T-helper 2 cell (primary cell): ENCODE measurements around the gene DUSP2.

ENCODE experiments used
- DNase-seq, 5 experiments: peaks; one replicate each; pipeline versions ENCODE4 v3.0.0 to v3.0.0-alpha.2; 2012 to 2022

DUSP2 gene

GRCh38 chr2:96131152-96131812 is 14.0 kb downstream of the DUSP2 start:
- DNase-seq: peak in 1 of 5 experiments; percentile 71

- DNase-seq: no peak
Measured at GRCh38 chr2:96130483-96130882, 14.8 kb downstream of the DUSP2 start.

DNA sequence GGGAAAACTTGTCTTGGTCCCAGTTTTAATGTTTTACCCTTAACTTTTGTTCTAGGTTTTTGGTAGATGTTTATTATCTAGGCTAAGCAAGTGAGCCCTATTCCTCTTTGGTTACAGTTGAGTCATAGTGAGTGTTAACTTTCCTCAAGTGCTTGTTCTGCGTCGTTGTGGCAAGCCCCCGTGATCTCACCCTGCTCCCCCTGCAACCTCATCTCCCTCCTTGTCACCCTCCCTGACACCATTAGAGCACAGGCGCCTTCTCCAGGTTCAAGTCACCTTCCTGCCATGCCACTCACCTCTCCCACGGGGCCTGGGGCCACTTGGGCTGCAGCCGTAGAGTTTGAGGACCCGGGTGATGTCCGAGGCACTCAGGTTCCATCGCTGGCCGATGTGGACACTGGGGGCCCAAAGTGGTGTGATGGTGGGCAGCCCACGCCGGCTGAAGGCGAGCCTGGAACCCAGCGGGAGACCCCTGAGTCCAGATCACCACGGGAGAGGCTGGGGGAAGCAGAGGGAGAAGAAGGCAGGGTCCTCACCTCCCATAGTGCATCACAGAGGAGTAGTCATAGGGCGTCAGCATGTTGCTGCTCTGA is 15.6 kb downstream of the DUSP2 start:
- DNase-seq: no peak

GRCh38 chr2:96128456-96128855 is 16.8 kb downstream of the DUSP2 start:
- no peak for DNase-seq

GRCh38 chr2:96124406-96125265 is 20.6 kb downstream of the DUSP2 start:
- no peak for DNase-seq

DNA sequence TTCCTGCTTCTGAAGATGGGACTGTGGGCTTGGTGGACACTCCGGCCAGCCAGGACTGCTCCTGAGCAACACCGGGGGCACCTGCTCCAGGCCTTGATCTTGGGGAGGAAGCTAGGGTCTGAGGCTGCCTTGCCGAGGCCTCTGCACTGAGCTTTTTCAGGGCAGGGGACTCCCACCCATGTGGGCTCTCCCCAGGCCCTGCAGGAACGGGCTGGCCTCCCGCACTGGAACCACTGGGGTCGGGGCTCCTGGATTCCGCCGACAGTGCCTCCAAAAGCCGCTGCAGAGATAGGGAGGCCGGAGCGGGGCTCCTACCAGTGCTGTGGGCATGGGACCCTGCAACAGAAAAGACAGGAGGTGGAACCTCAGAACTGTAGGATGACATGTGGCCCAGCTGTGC is 21.3 kb downstream of the DUSP2 start:
- DNase-seq: no peak

DNA sequence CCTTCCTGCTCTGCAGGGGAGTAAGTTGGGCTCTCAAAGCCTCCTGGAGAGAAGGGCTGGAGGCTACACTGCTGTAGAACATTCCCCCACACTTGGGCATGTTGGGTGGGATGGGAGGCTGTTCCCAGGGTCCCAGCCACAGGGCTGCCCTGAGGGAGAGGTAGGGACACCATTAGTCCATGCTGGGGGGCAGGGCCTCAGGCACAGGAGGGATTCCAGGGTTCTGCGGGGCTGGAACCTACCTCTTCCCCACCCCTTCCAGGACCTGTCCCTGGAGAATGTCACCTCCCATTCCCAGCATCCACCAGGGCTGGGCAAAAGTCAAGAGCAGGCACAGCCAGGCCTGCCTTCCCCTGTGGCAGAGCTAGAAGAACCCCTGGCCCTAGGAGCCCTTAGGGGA is 21.9 kb downstream of the DUSP2 start:
- no peak for DNase-seq

- DNase-seq: no peak
Measured at GRCh38 chr2:96122391-96122790, 22.8 kb downstream of the DUSP2 start.

- DNase-seq: no peak
Measured at GRCh38 chr2:96121414-96121813, 23.8 kb downstream of the DUSP2 start.

DNA sequence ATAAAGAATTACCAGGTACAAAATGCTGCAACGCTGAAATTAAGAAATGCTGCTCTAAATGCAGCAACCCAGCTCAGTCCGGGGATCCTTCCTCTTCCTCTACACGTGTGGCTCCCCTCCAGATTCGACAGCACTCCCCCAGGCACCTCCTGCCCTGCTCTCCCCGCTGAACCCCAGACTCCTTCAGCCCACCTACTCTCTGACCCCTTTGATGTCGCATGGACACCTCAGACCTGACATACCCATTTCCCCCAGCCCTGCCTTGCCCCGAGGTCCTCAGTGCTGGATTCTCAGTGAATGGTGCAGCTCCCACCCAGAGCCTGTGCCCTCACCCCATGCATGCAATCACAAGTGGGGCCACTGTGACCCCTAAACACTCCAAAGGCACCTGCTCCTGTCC is 24.2 kb downstream of the DUSP2 start:
- DNase-seq: no peak

- no peak for DNase-seq
Measured at GRCh38 chr2:96120091-96120720, 25.0 kb downstream of the DUSP2 start.

DNA sequence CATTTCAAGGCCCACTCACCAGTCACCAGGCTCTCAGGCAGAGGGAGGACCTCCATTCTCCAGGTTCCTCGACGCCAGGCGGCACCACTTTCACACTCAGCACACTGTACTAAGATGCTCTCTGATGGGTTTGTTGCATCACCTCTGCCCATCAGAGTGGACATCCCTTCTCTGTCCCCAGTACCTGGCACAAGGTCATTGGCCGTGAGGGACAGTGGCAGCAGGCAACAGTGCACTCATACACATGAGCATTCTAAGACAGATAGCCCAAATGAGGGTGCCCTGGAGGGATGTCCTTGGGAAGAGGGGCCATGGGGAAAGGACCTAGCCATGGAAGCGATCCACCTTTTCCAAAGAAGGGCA is 25.9 kb downstream of the DUSP2 start:
- DNase-seq: no peak

DNA sequence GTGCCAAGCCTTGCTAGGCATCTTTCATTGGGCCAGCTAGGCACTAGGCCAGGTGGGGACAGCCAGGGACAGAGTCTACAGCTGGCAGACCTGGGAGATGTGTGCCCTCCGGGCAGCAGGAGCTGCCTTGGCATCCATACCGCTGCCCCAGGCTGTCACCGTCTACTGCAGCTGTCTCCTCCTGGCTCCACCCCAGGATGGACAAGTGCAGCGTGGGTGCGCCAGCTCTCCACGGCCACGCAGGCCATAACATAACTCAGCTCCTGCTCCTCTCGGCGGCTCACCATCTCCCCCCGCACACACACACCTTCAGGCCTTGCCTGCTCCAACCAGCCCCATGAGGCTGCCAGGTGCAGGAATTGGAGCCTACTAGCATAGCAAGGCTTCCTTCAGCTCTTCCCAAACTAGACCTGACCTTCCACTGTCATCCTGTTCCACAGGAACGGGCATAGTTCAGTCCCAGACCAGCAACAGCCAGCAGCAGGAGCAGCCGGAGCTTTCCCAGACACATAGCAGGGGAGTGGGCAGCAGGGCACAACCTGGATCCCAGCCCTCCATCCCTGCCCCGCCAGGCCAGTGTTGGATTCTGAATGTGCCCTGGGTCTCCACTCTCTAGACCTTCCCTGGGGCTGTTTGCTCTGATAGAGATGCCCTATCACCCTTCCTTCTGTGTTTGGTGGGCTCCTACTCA is 26.4 kb downstream of the DUSP2 start:
- peak in 1 of 5 experiments; percentile 5 for DNase-seq

DNA sequence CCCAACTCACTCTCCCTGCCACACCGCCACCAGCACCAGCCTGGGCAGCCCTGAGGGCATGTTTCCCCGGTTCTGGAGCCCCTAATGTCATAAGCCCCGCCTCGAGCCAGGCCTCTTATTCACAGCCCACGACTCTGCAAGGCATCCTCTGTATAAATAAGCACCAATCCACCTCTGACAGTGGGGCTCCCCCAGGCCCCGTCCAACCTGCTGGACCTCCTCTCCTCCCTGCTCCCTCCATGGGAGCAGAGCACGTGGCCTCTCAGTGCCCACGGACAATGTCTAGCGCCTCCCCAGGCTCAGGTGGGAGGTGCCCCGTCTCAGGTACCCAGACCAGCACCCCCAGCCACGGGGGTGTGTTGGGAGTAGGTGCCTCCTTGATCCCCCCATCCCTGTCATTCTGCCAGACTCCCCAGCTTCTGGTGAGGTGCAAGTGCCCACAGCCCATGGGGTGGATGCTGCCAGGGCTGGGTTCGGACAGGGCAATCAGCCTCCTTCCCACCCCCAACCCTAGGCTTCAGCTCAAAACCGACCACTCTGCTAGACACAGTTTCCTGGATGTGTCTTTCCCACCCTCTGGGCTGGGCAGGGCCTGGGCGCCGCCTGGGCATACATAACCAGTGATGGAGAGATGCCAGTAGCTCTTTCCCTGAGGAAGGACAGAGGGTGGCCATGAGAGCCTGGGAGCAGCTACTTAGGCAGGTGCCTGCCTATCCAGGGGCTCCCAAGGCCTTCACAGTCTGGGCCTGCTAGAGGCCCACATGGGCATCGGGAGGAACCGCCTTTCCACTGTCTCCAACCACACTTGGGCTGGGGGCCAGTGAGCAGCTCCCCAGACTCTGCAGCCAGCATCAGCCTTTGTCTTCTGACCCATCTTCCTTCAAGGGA is 27.3 kb downstream of the DUSP2 start:
- peak in 1 of 5 experiments; percentile 8 for DNase-seq

DNA sequence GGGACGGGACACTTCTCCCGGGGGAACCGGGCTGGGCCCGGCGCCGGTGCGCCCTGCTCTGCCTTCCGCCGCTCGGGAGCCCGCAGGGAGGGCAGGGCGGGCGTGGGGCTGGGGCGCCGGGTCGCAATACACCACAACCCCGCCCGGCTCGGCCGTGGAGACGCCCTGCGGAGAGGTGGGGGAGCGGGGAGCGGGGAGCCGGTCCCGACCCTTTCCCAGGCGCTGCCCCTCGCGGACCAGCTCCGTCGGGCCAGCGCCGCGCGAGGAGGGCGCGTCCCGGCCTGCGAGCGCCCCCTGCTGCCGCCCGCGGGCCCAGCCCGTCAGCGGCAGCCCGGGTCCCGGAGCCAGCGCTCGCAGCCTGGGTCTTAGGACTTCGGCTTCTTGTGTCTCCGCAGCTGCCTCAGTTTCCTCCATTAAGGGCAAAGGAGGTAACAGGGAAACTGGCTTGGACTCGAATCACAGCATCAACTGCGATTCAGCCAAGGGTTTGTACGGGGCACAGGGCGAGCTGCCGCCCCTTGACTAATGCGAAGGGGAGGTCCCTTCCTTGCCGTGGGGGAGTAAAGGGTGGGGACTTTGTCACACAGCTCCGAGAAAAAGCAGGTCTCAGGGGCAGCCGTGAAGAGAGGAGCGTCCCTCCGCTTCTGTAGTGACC is 28.2 kb downstream of the DUSP2 start:
- DNase-seq: peak; percentile 44 to 61 (median 48)

DNA sequence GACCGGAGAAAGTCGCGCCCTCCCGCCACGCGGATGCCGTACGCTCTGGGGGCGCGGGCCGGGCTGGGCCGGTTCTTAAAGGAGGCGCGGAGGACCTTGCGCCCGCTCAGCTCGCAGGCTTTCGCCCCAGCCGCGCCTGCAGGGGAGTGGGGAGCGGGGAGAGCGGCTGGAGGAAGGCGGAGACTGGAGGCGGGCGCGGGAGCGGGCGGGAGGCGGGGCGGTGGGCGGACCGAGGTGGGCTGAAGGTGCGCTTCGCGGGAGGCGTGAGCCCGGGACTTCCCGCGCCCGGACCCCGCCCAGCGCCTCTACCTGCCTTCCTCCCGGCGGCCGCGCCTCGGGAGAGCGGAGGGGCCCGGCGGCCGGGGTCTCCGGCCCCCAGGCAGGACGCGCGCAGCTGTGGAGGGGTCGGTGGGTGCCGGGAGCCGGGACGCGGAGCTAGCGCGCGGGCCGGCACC is 28.8 kb downstream of the DUSP2 start, which contains the start of gene ADRA2B:
TSS of gene ADRA2B (minus strand) at position 148 of the 455 bp plus-strand sequence. CDS start 422 bp downstream, outside the sequence.
- DNase-seq: peak; percentile 57 to 75 (median 73)

DNA sequence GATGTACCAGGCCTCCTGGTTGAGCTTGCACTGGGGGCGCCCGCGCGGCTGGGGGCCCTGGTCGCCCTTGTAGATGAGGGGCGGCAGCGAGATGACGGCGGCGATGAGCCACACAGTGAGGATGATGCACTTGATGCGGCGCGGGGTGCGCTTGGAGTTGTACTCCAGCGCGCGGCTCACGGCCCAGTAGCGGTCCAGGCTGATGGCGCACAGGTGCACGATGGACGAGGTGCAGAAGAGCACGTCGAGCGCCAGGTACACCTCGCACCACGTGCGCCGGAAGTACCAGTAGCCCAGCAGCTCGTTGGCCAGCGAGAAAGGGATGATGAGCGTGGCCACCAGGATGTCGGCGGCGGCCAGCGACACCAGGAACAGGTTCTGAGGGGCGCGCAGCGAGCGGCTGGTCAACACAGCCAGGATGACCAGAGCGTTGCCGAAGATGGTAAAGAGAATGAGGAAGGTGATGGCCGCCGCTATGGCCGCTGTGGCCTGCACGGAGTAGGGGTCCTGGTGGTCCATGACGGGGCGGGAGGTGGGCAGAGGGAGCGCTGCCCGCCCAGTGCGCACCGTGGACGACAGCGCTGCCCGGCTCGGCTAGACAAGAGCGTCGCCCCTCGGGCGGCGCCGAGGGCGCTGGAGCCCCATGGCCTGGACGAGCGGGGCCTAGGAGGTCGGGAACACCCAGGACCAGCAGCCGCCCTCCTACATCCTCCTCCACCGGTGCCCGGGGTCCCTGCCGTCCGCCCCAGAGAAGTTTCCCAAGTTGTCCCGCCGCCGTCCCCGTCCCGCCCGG is 29.4 kb downstream of the DUSP2 start:
- DNase-seq: no peak

DNA sequence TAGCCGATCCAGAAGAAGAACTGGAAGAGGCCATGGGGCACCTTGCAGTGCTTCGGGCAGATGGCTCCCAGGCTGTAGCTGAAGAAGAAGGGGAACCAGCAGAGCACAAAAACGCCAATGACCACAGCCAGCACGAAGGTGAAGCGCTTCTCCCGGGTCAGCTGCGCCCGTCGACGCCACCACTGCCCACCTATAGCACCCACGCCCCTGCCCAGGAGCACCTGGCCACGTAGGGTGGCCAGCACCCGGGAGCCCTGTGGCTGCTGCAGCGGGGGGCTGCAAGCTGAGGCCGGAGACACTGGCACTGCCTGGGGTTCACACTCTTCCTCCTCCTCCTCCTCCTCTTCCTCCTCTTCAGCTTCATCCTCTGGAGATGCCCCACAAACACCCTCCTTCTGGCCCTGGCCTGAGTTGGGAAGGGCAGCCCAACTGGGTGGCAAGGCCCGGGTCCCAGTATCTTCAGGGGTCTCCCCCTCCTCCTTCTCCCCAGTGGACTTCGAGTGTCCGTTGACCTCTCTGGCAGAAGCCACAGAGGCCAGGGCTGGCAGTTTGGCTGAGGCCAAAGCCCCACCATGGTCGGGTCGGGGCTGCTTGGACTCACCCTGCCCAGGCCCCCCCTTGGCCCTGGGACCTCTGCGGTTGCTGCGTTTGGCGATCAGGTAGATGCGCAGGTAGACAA is 30.2 kb downstream of the DUSP2 start:
- peak in 1 of 5 experiments; percentile 7 for DNase-seq

DNA sequence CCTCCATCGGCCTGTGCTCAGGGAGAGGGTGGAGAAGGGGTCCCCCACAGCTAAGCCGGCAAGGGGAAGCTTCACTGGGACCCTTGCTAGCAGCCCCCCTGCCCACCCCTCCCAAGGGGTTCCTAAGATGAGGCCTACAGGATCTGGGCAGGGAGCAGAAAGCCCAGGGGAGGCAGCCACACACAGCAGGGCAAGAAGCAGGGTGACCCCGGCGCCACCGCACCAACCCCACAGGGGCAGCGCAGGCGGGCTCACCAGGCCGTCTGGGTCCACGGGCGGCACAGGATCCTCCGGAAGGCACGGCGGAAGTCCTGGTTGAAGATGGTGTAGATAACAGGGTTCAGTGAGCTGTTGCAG is 30.7 kb downstream of the DUSP2 start:
- DNase-seq: no peak
